Measurements from ENCODE around the gene CRIM1.

DNA sequence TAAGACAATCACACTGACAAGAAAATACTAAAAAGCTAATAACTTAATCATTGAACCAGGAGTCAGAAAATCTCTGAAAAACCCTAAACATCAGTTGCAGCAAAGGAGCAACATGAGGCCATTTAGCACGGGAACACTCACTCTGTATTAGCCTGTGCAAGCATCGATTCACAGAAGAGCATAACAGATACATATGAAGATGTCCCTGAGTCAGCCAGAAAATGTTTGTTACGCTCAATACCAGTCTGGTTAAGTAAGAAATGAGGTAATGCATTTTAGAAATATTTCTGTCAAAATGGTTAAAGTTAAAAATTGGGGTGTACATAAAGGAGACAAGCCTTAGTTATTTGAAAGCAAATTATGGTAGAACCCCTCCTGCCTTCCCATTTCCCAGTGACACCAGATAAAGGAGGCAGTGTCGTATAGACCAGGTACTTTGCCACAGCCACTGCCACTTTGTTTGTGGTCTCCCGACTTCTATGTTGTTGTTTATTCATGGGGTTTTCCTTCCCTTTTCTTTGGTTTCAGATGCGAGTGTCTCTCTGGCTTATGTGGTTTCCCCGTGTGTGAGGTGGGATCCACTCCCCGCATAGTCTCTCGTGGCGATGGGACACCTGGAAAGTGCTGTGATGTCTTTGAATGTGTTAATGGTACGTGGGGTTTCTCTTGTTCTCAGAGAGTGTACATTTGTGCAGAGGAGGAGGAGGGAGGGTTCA is 108.6 kb downstream of the CRIM1 start:
- no peak for TF ChIP-seq POLR2A (IDR thresholded peaks at IDR 0.05; ENCODE audit: low read length)
- TF ChIP-seq GATA1 (IDR thresholded peaks at IDR 0.05; ENCODE audit: low read depth, low read length) = no peak

Measured in erythroblast (primary cell).